ENCODE results near the gene PRKAR1B. TPM values are rescaled to one million over a fixed set of nuclear protein-coding genes. Genes with fewer than 3 reads are reported as not detected.

Gene PRKAR1B
- total RNA-seq, 1 experiment from 2014 or later, result 43.3 TPM

DNA sequence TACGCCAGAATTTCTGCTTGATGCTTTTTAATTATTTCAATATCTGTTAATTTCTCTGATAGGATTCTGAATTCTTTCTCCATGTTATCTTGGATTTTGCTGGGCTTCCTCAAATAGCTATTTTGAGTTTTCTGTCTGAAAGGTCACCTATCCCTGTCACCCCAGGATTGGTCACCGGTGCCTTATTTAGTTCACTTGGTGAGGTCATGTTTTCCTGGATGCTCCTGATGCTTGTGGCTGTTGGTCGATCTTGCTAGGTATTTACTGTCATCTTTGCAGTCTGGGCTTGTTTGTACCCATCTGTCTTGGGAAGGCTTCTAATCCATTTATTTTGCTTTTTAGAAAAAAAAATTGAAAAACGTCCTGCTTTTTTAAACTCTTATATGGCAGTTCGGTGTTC lies 11.2 kb upstream of the PRKAR1B start:
- no peaks in the 10 kb centered on the region for H4K20me1 ChIP-seq (ENCODE audit: control insufficient read depth, insufficient read depth, insufficient read length)
- no peak overlapping the region for H3T11ph ChIP-seq (ENCODE audit: low read length)
- H4K5ac ChIP-seq (ENCODE audit: insufficient read length, low read depth, low read length), result no peak overlapping the region
- no peak overlapping the region for H4K91ac ChIP-seq (ENCODE audit: insufficient read length, low read depth, low read length)
- Mint-ChIP-seq H3K27ac (no peak overlapping the region), H3K27me3 (ENCODE audit: low read depth) (no peaks in the 10 kb centered on the region), H3K9me3 (no peaks in the 10 kb centered on the region; a peak in 2 of 5 replicates), H3K4me1 (0 out of 4 replicates have a peak, but pooled peaks cover 0 to 2% of the 10 kb centered on the region in 2 experiments), H3K4me3 (no peak overlapping the region), H3K36me3 (ENCODE audit: insufficient read depth in 1 of 3, low read depth in 3 of 3) (peaks cover 18 to 24% (median 19%) of the 10 kb centered on the region in 3 experiments; a peak in 6 of 7 replicates)
- no peaks in the 10 kb centered on the region for H3K4me1 ChIP-seq (ENCODE audit: insufficient read depth, low read length)
- no peak overlapping the region for H2BK20ac ChIP-seq (ENCODE audit: low read depth, low read length, poor library complexity, severe bottlenecking)
- no peak overlapping the region for H2AFZ ChIP-seq (ENCODE audit: low read length)
- no peak overlapping the region for H4K8ac ChIP-seq (replicated peaks; ENCODE audit: insufficient read length, low read depth, low read length)
- no peak for TF ChIP-seq CTCF (conservative IDR thresholded peaks at IDR 0.05)
- no peak overlapping the region for H3K56ac ChIP-seq (ENCODE audit: insufficient read length, low read depth, low read length)
- H3K9ac ChIP-seq (ENCODE audit: extremely low read depth, insufficient read length, low read length), result no peak overlapping the region
- H3K23ac ChIP-seq (ENCODE audit: insufficient read length, low read depth, low read length), result no peak overlapping the region
- no CpG with 5 or more reads among the region's 5 CpGs for WGBS (ENCODE audit: extremely low coverage, insufficient read length, low lambda C conversion rate)
- H3K27me3 ChIP-seq (ENCODE audit: insufficient read depth, low read length), result no peaks in the 10 kb centered on the region
- no peaks in the 10 kb centered on the region for H3K23me2 ChIP-seq (ENCODE audit: insufficient read length, low read depth, low read length, poor library complexity, severe bottlenecking)
- peaks cover 2% of the 10 kb centered on the region for H3K79me1 ChIP-seq (ENCODE audit: insufficient read depth, low read depth, low read length, poor library complexity, severe bottlenecking)
- no peak overlapping the region for H3K27ac ChIP-seq (ENCODE audit: insufficient read length, low read depth, low read length)
- H3K4me2 ChIP-seq (ENCODE audit: insufficient read depth, insufficient read length, low read length), result no peak overlapping the region
- peaks cover 14% of the 10 kb centered on the region; the same call in 1 of the 2 replicates for H3K79me2 ChIP-seq (ENCODE audit: insufficient read depth, low read length)
- H3K9me3 ChIP-seq (ENCODE audit: control insufficient read depth, low read depth, low read length), result peaks cover 15% of the 10 kb centered on the region
- no peak overlapping the region for H2AK5ac ChIP-seq (ENCODE audit: insufficient read length, low read length)
- no peak overlapping the region for H3K4ac ChIP-seq (ENCODE audit: low read depth, low read length)
- H2BK12ac ChIP-seq (ENCODE audit: insufficient read length, low read depth, low read length), result no peak overlapping the region
- no peak overlapping the region for H3K14ac ChIP-seq (ENCODE audit: insufficient read depth, low read length)
- H2BK15ac ChIP-seq (ENCODE audit: low read depth, low read length), result no peak overlapping the region
- no peak for DNase-seq
- H2BK5ac ChIP-seq (ENCODE audit: insufficient read length, low read length), result no peak overlapping the region
- no peak overlapping the region for H3K18ac ChIP-seq (ENCODE audit: insufficient read length, low read depth, low read length)
- no peak overlapping the region for H2BK120ac ChIP-seq (ENCODE audit: low read depth, low read length, poor library complexity, severe bottlenecking)
